GM19463 (cell line): ENCODE measurements around the gene STIP1.

ENCODE experiments used
- ATAC-seq: cut with Tn5 transposase; IDR thresholded peaks from one replicate; pipeline ENCODE4 v1.9.1; 2021; ENCODE audit warnings: mild to moderate bottlenecking, moderate library complexity; ENCODE audit not compliant: unreplicated experiment

STIP1 gene

DNA sequence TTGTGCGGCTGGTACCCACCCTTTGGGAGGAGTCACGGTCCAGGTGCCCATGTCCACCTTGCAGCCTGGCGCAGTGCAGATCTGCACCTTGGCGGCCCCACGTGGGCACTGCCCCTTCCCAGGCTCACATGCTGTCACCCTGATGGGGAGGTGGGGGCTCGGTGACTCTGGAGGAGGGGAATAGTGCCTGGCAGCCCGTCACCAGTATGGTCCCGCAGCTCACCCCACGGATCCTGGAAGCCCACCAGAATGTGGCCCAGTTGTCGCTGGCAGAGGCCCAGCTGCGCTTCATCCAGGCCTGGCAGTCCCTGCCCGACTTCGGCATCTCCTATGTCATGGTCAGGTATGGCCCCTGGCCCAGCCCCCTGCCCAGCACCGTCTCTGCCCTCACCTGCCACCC is 34.8 kb downstream of the STIP1 start:
- no peak for ATAC-seq

DNA sequence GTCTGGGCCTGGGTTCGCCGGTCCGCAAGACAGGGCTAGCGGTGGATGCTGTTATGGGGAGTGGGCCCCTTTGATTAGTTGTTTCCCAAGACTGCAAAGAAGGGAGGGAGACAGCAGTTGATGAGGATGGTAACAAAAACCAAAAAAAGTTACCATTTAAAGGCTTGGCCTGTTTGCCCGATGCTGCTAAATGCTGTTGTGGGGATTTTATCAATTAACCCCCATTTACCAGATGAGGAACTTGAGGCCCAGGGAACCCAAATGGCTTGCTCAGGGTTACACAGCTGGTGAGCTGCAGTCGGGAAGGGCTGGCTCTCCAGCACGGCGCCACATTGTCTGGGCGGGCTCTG is 36.7 kb downstream of the STIP1 start:
- no peak for ATAC-seq

DNA sequence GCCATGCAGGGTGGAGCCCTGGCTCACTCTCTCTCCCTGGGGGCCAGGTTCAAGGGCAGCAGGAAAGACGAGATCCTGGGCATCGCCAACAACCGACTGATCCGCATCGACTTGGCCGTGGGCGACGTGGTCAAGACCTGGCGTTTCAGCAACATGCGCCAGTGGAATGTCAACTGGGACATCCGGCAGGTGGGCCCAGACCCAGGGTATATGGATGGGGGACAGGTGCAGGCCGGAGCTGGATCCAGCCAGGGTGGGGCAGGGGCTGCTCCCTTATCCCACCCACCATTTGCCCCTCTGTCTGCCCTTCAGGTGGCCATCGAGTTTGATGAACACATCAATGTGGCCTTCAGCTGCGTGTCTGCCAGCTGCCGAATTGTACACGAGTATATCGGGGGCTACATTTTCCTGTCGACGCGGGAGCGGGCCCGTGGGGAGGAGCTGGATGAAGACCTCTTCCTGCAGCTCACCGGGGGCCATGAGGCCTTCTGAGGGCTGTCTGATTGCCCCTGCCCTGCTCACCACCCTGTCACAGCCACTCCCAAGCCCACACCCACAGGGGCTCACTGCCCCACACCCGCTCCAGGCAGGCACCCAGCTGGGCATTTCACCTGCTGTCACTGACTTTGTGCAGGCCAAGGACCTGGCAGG is 37.2 kb downstream of the STIP1 start:
- ATAC-seq = no peak

DNA sequence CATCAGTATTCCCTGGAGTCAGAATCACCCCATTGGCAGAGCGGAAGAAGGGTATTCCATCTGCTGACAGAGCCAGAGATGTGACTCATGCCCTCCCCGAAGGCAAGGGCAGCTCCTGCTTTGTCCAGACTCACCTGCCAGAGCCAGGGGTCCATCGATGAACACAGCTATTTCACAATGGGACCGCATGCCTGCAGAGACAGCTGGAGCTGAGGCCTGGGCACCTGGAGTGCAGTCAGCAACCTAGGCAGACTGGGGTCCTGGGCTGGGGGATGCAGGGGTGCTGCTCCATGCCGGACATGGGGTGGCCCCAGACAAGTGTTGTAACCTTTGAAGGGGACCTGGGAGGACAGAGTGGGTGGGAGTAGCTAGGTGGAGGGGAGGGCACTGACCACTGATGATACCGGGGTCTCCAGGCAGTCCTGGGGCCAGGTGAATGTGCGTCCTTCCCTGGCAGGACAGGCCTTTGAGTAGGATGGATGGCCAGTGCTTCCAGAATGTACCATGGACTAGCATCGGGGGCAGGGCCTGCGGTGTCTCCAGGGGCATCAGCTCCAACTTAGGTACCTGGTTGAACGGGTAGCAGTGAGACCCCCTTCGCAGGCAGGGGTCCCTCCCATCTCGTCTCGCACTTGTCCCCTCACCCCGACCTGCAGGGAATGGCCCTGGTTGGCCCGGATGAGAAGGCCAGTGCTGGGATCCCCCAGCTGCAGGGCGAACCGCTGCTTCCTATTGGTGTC is 38.4 kb downstream of the STIP1 start:
- ATAC-seq = no peak

DNA sequence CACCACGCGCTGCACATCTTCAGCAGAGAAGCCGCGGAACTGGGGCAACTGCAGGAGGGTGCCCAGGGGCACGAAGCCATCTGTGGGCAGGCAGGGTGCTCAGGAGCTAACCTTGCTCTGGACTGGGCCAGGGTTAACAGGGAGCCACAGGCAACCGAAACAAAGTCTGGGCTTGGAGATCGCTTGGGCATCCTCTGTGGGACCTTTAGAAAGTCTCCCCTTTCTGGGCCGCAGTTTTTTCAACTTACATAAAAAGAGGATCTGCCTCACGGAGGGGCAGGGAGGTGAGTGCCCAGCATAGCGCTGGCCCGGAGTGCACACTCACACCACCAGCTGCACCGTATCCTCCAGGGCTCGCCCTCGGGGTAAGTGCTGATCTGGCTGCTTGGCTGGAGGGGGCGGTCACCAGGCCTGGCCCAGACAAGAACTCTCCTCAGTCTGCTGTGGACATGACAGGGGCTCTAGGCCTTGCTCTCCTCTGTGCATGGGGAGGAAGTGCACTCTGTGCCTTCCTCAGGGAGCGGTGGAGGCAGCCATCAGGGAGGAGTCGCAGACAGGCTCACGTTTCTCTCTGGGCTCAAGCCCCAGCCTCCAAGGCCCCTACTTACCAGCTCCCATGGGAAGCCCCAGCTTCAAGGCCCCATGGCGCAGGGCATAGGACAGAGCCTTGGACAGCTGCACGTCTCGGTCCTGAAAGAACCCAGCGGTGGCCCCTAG is 39.1 kb downstream of the STIP1 start:
- ATAC-seq = no peak

DNA sequence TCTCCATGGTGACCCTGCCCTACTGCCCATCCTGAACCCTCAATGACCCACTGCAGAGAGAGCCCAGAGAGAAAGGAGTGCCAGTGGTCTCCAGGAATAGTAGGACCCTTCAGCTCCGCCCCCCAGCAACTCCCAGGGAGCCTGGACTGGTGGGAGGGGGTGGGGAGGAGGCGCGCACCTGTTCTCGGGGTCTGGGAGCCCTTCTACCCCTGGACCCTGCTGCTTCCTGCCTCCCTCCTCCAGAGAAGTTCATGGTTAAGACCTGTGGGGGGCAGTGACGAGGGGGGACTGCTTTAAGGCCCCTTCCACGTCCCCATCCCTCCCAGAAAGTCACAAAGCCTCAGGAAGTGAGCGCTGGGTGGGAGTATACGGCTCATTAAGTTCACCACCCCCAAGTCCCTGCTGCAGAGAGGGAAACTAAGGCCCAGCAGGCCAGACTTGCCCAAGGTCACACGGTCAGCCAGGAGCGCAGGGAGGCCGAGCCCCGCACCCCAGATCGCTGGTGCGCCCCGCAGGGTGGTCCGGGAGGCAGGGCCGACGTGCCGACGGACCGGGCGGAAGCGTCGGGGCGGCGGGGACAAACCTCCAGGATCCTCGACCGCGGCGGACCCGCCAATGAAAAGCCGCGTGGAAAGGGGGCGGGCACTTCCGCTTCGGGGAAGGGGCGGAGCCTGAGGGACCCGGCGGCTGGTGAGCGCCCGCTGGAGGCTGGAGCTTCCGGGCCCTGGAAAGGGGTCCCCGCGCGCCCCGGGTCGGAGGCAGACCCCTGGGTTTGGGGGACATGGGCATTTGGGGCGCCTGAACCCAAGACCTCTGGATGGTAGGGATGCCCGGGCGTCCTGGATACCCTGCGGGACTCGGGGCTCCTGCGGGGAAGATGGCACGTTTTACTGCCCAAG is 39.9 kb downstream of the STIP1 start, which contains the start of the genes NUDT22 and TRPT1:
NUDT22 (plus strand) TSS at position 667 of the 899 bp plus-strand sequence. CDS start 379 bp downstream, outside the sequence.
TRPT1 (minus strand) TSS at position 579 of the 899 bp plus-strand sequence; CDS start at position 253, 326 bp downstream.
- ATAC-seq = peak; percentile 53

DNA sequence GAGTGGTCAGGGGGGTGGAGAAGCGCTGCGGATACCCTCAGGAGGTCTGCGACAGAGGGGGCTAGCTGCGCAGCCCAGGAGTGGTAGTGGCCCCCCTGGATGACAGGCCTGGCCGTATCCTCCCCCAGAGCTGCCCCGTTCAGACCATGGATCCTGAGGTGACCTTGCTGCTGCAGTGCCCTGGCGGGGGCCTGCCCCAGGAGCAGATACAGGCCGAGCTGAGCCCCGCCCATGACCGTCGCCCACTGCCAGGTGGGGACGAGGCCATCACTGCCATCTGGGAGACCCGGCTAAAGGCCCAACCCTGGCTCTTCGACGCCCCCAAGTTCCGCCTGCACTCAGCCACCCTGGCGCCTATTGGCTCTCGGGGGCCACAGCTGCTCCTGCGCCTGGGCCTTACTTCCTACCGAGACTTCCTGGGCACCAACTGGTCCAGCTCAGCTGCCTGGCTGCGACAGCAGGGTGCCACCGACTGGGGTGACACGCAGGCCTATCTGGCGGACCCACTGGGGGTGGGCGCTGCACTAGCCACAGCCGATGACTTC is 40.6 kb downstream of the STIP1 start:
- peak; percentile 34 for ATAC-seq

DNA sequence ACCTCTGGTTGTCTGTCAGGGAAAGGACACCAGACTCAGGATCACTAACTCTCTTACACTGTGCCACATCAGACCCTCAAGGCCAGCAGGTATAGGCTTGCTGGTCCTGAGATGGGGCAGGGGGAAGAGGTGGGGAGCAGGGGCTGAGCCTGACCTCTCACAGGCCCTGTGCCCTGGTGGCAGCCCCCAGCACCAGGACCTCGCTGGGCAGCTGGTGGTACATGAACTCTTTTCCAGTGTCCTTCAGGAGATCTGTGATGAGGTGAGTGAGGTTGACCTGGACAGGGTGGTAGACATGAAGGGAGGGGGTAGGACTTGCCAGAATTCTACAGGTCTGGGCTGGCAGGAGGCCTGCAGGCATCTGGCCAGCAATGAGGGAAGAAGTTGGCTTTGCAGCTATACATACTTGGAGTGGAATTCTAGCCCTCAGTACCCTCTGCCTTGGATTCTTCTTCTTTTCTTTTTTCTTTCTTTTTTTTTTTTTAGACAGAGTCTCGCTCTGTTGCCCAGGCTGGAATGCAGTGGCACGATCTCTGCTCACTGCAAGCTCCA is 41.5 kb downstream of the STIP1 start:
- ATAC-seq = no peak

DNA sequence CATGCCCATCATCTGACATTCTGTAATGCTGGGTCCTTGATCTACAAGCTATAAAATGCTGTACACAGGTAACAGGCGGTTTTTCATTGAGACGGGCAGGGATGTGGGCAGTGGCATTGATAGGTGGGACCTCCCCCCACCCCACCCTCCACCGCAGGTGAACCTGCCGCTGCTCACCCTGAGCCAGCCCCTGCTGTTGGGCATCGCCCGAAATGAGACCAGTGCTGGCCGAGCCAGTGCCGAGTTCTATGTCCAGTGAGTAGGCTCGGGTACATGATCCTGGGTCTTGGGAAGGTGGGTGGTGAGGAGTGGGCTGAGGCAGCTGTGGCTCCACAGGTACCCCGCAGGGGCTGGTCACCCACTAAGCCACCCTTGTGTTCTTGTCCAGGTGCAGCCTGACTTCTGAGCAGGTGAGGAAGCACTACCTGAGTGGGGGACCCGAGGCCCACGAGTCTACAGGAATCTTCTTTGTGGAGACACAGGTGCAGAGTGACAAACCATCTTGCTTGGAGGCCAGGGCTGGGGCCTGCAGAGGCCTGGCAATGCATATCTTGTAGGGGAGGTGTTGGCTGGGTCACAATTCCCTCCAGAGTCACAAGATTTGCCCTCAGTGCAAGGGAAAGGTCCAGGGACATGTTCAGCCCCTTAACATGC is 43.2 kb downstream of the STIP1 start:
- ATAC-seq = no peak

DNA sequence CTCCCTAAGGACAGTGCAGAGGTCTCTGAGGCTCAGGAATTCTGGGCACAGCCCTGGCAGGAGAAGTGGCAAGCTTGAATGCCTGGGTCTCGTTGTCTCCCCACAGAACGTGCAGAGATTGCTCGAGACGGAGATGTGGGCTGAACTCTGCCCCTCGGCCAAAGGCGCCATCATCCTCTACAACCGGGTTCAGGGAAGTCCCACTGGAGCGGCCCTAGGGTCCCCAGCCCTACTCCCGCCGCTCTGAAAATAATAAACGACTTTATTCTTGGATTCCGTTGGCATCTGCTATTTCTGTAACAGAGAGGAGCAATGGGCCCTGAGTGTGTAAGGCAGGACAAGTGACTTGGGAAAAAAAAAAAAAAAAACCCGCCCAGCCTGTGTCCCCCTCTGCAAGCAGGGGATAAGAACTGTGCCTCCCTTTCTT is 43.8 kb downstream of the STIP1 start:
- ATAC-seq = no peak

DNA sequence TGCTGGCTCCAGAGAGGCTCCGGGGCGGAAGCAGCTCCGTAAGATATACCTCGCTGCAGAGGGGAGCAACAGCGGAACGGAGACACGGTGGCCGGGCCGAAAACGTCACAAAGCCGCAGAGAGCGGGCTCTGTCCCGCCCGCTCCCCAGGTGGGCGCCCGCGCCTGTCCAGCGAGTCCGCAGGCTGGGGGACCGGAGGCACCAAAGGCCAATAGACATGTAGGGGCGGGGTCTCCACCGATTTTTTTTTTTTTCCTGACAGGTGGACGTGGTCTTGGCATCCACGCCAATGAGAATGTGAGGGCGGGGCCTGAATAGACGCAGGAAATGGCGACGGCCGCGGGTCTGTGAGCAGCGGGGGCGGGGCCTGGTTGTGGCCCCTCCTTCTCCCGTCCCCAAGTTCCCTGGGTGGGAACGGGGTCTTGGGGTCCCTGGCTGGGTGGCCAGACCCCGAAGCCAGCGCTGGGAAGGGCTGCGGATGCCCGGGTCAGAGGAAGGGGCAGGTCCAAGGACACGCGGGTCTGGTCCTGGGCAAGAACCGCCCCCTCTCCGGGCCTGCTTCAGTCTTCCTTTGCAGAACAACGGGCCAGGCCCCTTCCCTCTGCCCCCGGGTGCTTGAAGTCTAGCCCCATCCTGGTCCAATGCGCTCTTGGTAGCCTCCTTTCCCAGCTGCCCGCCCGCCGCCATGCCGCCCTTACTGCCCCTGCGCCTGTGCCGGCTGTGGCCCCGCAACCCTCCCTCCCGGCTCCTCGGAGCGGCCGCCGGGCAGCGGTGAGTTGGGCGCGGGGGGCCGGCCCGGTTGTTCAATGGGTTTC is 44.4 kb downstream of the STIP1 start, which contains the start of gene DNAJC4:
DNAJC4 (plus strand) TSS at position 378 of the 814 bp plus-strand sequence; CDS start at position 685, 307 bp downstream.
- ATAC-seq = peak; percentile 38

DNA sequence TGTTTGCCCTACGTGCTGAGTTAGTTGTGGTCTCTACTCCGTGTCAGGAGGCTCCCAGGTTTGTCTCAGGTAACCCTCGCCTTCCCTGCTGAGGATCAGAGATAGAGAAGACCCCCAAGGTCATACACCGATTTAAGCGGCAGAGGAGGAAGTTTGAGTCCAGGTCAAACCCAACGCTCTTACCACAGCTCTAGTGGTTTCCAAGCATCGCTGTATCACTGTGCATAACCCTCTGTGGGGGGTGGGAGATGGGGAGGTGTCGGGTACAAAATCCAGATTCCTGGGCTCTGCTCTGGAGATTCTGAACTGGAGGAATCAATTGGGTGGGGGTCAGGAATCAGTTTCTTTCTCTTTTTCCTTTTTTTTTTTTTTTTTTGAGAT is 45.0 kb downstream of the STIP1 start:
- no peak for ATAC-seq

DNA sequence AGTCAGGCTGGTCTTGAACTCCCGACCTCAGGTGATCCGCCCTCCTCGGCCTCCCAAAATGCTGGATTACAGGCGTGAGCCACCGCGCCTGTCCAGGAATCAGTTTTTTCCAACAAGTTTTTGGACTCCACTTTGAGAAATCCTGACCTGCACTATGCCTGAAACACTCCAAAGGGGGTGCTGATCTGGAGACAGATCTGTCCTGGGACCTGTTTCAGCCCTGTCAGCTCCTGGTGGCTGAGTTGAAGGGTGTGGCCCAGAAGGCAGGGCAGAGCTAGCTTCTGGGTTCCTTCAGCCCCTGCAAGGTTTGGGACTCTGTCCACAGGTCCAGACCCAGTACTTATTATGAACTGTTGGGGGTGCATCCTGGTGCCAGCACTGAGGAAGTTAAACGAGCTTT is 45.6 kb downstream of the STIP1 start:
- ATAC-seq = no peak

DNA sequence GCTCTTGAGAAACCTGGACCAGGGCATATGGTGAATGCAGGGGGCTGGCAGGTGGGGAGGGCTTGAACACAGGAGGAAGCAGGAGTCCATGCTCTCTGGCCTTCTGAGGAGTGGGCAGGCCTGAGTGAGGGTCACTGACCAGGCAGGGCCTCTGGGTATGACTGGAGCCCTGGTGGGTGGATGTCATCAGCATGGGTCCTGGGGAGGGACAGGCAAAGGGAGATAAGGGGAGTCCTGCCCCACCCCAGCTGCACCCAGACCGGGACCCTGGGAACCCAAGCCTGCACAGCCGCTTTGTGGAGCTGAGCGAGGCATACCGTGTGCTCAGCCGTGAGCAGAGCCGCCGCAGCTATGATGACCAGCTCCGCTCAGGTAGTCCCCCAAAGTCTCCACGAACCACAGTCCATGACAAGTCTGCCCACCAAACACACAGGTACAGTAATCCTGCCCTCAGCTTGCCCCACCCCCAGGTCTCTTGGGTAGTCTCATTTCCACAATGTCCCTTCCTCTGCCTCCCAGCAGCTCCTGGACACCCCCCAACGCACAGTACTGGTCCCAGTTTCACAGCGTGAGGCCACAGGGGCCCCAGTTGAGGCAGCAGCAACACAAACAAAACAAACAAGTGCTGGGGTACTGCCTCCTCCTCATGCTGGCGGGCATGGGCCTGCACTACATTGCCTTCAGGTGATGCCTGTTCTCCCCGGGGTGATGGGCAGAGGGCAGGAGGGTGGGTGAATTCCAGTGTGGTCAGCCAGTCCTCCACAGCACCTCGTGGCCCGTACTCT is 46.4 kb downstream of the STIP1 start:
- ATAC-seq = no peak

DNA sequence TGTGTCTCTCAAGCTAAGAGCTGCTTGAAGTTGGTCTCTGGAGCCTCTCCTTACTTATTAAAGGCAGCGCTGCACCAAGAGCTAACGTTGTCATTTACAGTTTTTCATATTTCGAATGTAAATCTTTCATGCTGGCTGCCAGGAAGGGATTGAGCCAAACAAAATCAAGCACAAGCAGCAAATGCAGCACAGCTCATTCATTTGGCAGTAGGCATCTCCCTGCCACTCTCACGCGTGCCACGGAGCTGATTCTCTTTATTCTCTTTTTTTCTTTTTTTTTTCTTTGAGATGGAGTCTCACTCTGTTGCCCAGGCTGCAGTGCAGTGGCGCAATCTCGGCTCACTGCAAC is 47.0 kb downstream of the STIP1 start:
- ATAC-seq = no peak

DNA sequence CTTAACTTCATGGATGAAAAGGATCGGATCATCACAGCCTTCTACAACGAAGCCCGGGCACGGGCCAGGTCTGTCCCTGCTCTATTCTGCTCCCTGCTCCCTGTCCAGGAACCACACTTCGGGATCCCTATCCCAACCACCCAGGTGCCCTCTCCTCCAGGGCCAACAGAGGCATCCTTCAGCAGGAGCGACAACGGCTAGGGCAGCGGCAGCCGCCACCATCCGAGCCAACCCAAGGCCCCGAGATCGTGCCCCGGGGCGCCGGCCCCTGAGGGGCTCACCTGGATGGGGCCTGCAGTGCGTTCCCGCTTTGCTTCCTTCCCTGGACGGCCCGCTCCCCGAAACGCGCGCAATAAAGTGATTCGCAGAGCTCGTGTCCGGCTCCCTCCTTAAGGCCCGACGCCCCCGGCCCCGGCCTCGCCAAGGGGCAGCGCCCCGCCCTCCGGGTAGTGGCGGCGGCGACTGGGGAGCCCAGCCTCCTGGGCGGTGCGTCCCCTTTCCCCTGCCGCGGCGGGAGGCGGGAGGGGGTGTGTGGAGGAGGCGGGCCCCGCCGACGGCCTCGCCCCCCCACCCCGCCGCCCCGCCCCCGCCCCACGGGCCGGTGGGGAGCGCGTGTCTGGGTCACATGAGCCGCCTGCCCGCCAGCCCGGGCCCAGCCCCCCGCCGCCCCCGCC is 48.1 kb downstream of the STIP1 start, which contains the start of gene VEGFB:
VEGFB (plus strand) TSS at position 672 of the 674 bp plus-strand sequence. CDS start 250 bp downstream, outside the sequence.
- peak; percentile 48 for ATAC-seq

DNA sequence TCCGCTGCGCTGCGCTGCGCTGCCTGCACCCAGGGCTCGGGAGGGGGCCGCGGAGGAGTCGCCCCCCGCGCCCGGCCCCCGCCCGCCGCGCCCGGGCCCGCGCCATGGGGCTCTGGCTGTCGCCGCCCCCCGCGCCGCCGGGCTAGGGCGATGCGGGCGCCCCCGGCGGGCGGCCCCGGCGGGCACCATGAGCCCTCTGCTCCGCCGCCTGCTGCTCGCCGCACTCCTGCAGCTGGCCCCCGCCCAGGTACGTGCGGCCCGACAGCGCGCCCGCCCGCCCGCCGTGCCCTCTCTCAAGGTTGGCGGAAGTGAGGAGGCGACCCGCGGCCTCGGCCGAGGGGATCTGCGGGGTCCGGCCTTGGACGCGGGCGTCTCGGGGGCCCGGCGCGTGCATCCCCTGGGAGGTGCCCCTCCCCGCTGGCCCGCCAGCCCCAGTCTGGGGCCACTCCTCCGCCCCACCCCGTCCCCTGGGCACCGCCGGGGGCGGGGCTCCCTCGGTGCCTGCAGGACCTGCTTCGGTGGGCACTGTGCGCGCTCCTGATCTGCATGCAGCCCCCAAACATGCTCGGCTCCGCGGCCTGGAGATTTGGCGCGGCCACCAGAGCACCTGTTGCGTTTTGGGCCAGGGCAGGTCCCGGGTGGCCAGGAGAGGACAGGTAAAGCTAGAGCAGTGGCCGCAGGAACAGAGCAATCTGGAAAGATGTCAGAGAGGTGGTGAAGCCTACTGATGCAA is 48.8 kb downstream of the STIP1 start:
- peak; percentile 28 for ATAC-seq
